Small intestine (tissue), 7 donors: ENCODE results near the gene NRG2. TPM values are rescaled to one million over a fixed set of nuclear protein-coding genes. Genes with fewer than 3 reads are reported as not detected.
A peak's percentile ranks its signal among the peaks of the same experiment; 100 is the strongest.

ENCODE experiments used
- DNase-seq, 2 donors: peaks; one replicate each; pipeline versions ENCODE4 v3.0.0 to v3.0.0-alpha.2; 2013
- FAIRE-seq: peaks from 2 replicates; lab custom pipeline; 2012; peaks lifted over from hg19 to GRCh38; lab: Jason Lieb, UNC
- H3K27ac ChIP-seq, 3 donors: one replicate each; pipeline ENCODE4 v1.5.1; 2013; ENCODE audit warnings: low read length in 2 of 3, mild to moderate bottlenecking in 2 of 3, control low read depth in 1 of 3, inconsistent platforms in 1 of 3, low read depth in 1 of 3, moderate library complexity in 1 of 3
- H3K27me3 ChIP-seq, 3 donors: one replicate each; pipeline ENCODE4 v1.6.1; 2013; ENCODE audit warnings: low read length in 3 of 3, inconsistent platforms in 1 of 3; ENCODE audit not compliant: control insufficient read depth in 3 of 3, insufficient read depth in 3 of 3
- H3K36me3 ChIP-seq, 3 donors: one replicate each; pipeline ENCODE4 v1.6.1; 2013; ENCODE audit warnings: low read length in 3 of 3, inconsistent platforms in 1 of 3, low read depth in 1 of 3, mild to moderate bottlenecking in 1 of 3, moderate library complexity in 1 of 3; ENCODE audit not compliant: control insufficient read depth in 3 of 3, insufficient read depth in 2 of 3
- H3K4me1 ChIP-seq, 3 donors: one replicate each; pipeline ENCODE4 v1.6.1; 2013; ENCODE audit warnings: low read length in 2 of 3, inconsistent platforms in 1 of 3, low read depth in 1 of 3, mild to moderate bottlenecking in 1 of 3, moderate library complexity in 1 of 3; ENCODE audit not compliant: control insufficient read depth in 3 of 3, insufficient read depth in 2 of 3
- H3K4me3 ChIP-seq, 3 donors: one replicate each; pipeline ENCODE4 v1.5.1; 2013; ENCODE audit warnings: low read length in 3 of 3, control low read depth in 1 of 3, inconsistent platforms in 1 of 3, low read depth in 1 of 3, mild to moderate bottlenecking in 1 of 3, moderate library complexity in 1 of 3
- H3K9me3 ChIP-seq, 2 donors: one replicate each; pipeline ENCODE4 v1.6.1; 2013; ENCODE audit warnings: low read depth in 1 of 2, low read length in 1 of 2; ENCODE audit not compliant: control insufficient read depth in 2 of 2, insufficient read depth in 1 of 2
- WGBS, 3 donors: extraction: QIAGEN DNeasy Blood & Tissue Kit; methylation state at CpG; one replicate each; pipeline ENCODE4 v1.1.7; 2013; 5-methylcytosine and 5-hydroxymethylcytosine counted together
- polyA plus RNA-seq, 4 donors: library from polyadenylated mRNA; stranded (reverse) in 3 of 4; unstranded in 1 of 4; fragments of 200-250 nt in 3 of 4; fragments of 120-200 nt in 1 of 4; gene quantifications; one replicate each; pipeline versions ENCODE4 v1.2.1 to v1.2.3, GENCODE V29; 2013
- donor health status: healthy with polysubstance abuse.
- donor health status: control.
- donor health status: control.
- donor health status: Bipolar disorder and iron deficiency.
- donor health status: healthy.

NRG2 gene
- polyA plus RNA-seq, 4 donors, result 0.19 to 0.55 TPM; not detected in 2

DNA sequence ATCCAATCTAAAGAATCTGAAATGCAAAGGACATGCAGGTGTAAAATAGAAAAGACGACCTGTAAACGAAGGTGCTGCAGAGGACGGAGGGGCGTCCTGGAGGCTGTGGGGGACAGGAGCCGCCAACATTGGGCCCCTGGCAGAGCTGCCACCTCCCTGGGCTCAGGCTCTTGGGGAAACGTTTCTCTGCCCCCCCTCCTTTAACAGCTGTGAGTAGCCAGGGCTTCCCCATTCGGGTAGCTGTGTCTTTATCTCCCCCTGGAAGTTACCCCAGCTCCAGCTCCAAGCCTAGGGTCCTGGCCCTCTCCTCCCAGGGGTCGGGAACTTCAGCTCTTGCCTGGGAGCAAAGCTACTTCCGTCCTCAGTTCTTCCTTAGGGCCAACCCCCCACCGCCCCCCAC lies 196.0 kb downstream of the NRG2 start:
- FAIRE-seq (no peak), DNase-seq (no peak)
- 29 to 43% (median 40%) methylated on average over 9 to 10 of the region's 10 CpGs for WGBS, 3 donors
- Histone ChIP-seq H3K36me3 (no peaks in the 10 kb centered on the region), H3K4me1 (no peaks in the 10 kb centered on the region), H3K4me3 (no peak overlapping the region), H3K9me3 (no peaks in the 10 kb centered on the region), H3K27me3 (peaks cover 0 to 33% (median 4%) of the 10 kb centered on the region in 3 donors), H3K27ac (no peak overlapping the region)

DNA sequence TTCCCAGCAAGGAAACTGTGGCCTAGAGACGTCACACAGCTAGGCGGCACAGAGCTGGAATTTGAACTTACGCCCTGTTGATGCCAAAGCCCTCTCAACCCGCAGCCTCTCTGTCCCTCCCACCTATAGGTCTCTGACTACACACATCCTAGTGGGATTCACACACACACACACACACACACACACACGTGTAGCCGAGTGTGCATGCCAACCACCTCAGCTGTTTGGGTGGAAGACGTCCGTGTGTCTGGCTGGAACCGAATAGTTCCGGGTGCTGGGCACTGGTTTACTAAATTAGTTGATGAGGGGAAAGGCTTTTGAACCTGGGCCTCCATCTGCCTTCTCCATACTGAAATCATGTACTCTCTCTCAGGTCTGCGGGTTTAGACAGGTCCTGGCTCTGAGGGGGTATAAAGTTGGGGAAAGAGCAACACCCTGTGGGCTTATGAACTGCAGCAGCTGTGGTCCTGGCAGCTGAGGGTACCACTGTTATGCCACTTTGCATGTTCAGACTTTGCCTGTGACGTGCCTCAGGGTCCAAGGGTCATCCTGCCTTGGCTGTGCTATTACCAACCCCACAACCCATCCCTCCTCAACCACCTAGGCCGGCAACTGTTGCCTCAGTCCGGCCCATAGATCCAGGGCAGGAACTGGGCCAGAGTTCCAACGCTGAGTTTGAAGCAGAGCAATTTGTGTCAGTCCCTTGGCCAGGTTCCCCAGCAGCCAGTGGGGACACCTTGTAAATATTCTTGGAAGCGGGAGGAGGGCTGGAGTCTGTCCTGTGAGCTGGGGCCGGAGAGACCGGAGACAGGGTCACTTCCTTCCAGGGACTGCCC lies 197.0 kb downstream of the NRG2 start:
- no peaks in the 10 kb centered on the region for H3K36me3 ChIP-seq
- no peaks in the 10 kb centered on the region for H3K4me1 ChIP-seq
- H3K9me3 ChIP-seq, result no peaks in the 10 kb centered on the region
- H3K4me3 ChIP-seq, result no peak overlapping the region
- DNase-seq (peak; percentile 36 to 40), FAIRE-seq (no peak)
- peaks cover 0 to 31% (median 4%) of the 10 kb centered on the region in 3 donors for H3K27me3 ChIP-seq
- WGBS, 3 donors, result 21 to 68% (median 43%) methylated on average over 18 of the region's 18 CpGs
- H3K27ac ChIP-seq, result no peak overlapping the region

DNA sequence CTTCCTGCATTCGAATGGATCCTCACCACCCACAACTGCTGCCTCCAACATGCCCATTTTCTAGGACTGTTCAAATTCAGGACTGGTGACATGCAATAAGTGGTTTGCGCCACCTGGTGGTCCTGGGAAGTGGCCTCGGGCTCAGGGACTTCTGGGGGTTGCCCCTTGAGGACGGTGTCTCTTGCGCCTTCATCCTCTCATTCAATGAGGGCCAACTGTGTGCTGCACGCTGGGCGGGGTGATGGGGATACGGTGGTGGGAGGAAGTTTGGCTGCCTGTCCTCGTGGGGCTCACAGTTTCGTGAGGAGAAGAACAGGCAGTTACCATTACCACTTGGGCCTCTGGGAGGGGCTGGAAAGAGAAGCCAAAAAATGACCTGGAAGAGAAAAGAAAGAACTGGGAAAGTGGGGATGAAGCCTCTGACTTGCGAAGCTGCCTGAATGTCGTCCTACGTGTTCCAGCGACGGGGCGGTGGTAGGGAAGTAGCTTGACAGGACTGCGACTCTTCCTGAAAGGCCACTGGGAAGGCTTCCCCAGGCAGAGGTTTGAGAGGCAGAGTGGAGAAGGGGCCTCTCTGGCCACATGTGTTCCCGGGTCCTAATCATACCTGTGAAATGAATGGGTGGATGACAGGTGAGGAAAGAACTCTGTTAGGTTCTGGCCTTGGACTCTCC lies 198.5 kb downstream of the NRG2 start:
- H3K27me3 ChIP-seq, result peaks cover 0 to 31% (median 4%) of the 10 kb centered on the region in 3 donors
- no peaks in the 10 kb centered on the region for H3K4me1 ChIP-seq
- H3K27ac ChIP-seq, result no peak overlapping the region
- FAIRE-seq (no peak), DNase-seq (peak; percentile 43 to 61)
- no peaks in the 10 kb centered on the region for H3K9me3 ChIP-seq
- no peak overlapping the region for H3K4me3 ChIP-seq
- 51 to 55% (median 55%) methylated on average over 18 of the region's 18 CpGs for WGBS, 3 donors
- H3K36me3 ChIP-seq, result no peaks in the 10 kb centered on the region

DNA sequence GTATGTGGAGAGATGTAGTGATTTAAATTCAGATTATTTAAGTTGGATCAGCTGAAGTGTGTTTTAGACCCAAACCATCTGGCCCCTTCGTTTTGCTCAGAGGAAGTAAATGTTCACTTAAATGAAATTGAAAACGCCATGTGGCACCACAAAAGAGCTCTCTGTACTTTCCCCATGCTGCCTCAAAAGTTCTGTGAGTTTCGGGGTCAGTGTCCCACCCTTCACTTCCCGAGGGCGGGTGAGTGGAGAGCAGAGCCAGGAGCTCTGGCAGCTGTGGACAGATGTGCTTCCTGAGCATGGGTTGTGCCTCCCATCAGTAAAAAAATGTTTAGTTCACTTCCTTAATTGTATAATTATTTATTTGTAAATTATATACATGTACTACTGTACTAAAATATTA lies 199.1 kb downstream of the NRG2 start:
- FAIRE-seq, result no peak
- DNase-seq, result no peak
- no peak overlapping the region for H3K27ac ChIP-seq

DNA sequence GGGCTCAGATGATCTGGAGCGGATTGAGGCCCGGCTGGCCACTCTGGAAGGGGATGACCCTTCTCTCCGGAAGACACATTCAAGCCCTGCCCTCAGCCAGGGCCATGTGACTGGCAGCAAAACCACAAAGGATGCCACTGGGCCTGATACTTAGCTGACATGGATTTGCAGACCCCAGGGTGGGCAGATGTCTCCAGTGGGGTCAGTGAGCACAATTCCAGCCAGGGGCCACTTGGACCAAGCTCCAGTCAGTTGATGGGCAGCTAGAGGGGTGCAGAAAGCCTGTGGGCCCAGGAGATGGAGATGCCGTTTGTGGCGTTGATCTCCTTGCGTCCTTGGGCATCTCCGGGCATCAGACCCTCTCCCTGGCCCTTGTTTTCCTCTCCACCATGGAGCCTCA lies 200.8 kb downstream of the NRG2 start:
- no peak for FAIRE-seq

More for the DNA sequence above, 199.1 kb downstream of the NRG2 start:
- Histone ChIP-seq H3K4me1 (no peaks in the 10 kb centered on the region), H3K9me3 (no peaks in the 10 kb centered on the region), H3K36me3 (no peaks in the 10 kb centered on the region), H3K4me3 (no peak overlapping the region), H3K27me3 (peaks cover 0 to 27% (median 4%) of the 10 kb centered on the region in 3 donors)
- WGBS, 3 donors, result 36 to 50% (median 36%) methylated on average over 5 of the region's 5 CpGs

DNA sequence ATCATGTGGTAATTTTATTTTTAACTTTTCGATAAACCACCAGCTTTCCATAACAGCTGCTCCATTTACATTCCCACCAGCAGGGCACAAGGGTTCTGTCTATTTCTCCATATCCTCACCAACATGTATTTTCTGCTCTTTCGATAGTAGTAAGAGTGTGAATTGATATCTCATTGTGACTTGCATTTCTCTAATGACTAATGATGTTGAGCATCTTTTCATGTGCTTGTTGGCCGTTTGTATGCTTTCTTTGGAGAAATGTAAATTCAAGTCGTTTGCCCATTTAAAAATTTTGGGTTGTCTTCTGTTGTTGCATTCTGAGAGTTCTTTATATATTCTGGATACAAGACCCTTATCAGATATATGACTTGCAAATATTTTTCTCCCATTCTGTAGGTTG lies 201.6 kb downstream of the NRG2 start:
- 61 to 77% (median 65%) methylated on average over 4 of the region's 4 CpGs for WGBS, 3 donors
- Histone ChIP-seq H3K27me3 (peaks cover 0 to 16% (median 6%) of the 10 kb centered on the region in 3 donors), H3K36me3 (no peaks in the 10 kb centered on the region), H3K9me3 (no peaks in the 10 kb centered on the region), H3K4me1 (no peaks in the 10 kb centered on the region), H3K4me3 (no peak overlapping the region), H3K27ac (no peak overlapping the region)
- no peak for FAIRE-seq
- no peak for DNase-seq

More for the DNA sequence above, 200.8 kb downstream of the NRG2 start:
- no peaks in the 10 kb centered on the region for H3K4me1 ChIP-seq
- no peak overlapping the region for H3K27ac ChIP-seq
- H3K27me3 ChIP-seq, result peaks cover 0 to 23% (median 6%) of the 10 kb centered on the region in 3 donors
- H3K9me3 ChIP-seq, result no peaks in the 10 kb centered on the region
- WGBS, 3 donors, result 90 to 96% (median 91%) methylated on average over 7 of the region's 7 CpGs
- no peak for DNase-seq
- no peak overlapping the region for H3K4me3 ChIP-seq
- H3K36me3 ChIP-seq, result no peaks in the 10 kb centered on the region

DNA sequence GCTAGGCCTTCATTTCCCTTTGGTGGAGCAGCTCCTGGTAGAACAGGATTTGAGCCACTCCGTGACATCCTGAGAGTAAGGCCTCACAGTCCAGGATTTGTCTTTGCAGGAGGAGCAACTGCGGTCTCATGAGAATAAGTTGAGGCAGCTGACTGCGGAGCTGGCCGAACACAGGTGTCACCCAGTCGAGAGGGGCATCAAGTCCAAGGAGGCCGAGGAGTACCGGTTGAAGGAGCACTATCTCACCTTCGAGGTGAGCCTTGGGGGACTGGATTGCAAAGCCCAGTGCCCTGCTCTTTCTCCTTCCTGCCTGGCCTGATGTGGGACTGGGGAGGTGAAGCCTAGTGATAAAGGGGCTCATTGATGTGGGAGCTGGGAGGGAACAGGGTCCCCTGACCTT lies 203.2 kb downstream of the NRG2 start:
- H3K36me3 ChIP-seq, result no peaks in the 10 kb centered on the region
- H3K27ac ChIP-seq, result no peak overlapping the region
- 82 to 86% (median 85%) methylated on average over 8 of the region's 8 CpGs for WGBS, 3 donors
- FAIRE-seq (no peak), DNase-seq (no peak)
- H3K27me3 ChIP-seq, result peaks cover 0 to 2% (median 0%) of the 10 kb centered on the region in 3 donors
- no peak overlapping the region for H3K4me3 ChIP-seq
- H3K9me3 ChIP-seq, result no peaks in the 10 kb centered on the region
- no peaks in the 10 kb centered on the region for H3K4me1 ChIP-seq

DNA sequence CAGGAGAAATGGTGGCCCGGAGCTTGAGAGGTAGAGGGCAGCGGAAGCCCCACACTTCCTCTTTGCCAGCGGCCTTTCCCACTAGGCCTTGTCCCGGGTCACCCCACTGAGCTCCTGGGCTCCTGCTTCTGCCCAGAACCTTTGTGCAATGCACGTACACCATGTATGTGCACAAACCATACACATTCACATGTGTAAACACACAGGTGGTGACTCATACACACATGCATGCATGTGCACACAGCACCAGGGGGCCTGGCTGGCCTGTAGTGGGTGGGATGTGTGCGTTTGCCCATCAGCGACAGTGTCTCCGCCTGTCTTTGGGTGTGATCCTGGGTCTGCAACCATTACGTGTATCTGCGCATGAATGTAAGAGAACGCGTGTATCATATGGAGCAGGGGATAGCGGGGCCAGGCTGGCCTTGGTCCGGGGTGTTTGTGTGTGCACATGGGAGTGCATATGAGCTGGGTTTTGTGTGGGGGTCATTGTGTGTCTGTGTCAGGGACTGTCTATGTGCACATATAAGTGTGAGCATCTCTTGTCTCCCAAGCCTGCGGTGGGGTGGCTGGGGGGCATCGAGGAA lies 203.8 kb downstream of the NRG2 start:
- no peak for FAIRE-seq
- Histone ChIP-seq H3K4me1 (no peaks in the 10 kb centered on the region), H3K9me3 (no peaks in the 10 kb centered on the region), H3K36me3 (no peaks in the 10 kb centered on the region), H3K27me3 (peaks cover 0 to 2% (median 0%) of the 10 kb centered on the region in 3 donors), H3K27ac (no peak overlapping the region), H3K4me3 (no peak overlapping the region)
- WGBS, 3 donors, result 90 to 93% (median 92%) methylated on average over 16 of the region's 16 CpGs
- DNase-seq, result no peak
